NCI-H526 (cell line): ENCODE measurements around the gene FBXL13.
"Not testable (repeated sequence)": the region's sequence is repeated elsewhere in the genome, so short reads cannot be mapped to it uniquely, and the experiment has no call there.

ENCODE experiments used
- DNase-seq, 2 experiments: peaks; one replicate each; lab custom pipeline; 2025; lab: John Stamatoyannopoulos, UW

Gene FBXL13

DNA sequence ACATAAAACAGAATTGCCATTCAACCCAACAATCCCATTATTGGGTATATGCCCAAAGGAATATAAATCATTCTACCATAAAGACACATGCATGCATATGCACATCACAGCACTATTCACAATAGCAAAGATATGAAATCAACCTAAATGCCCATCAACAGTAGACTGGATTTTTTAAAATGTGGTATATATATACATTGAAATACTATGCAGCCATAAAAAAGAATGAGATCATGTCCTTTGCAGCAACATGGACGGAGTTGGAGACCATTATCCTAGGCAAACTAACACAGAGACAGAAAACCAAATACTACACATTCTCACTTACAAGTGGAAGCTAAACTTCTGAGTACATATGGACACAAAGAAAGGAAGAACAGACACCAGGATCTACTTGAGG, 51.0 kb downstream of the FBXL13 start:
- DNase-seq, result not testable (repeated sequence)

DNA sequence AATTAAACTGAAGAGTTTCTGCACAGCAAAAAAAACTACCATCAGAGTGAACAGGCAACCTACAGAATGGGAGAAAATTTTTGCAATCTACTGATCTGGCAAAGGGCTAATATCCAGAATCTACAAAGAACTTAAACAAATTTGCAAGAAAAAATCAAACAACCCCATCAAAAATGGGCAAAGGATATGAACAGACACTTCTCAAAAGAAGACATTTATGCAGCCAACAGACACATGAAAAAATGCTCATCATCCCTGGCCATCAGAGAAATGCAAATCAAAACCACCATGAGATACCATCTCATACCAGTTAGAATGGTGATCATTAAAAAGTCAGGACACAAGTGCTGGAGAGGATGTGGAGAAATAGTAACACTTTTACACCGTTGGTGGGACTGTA, 53.1 kb downstream of the FBXL13 start:
- DNase-seq, result not testable (repeated sequence)

DNA sequence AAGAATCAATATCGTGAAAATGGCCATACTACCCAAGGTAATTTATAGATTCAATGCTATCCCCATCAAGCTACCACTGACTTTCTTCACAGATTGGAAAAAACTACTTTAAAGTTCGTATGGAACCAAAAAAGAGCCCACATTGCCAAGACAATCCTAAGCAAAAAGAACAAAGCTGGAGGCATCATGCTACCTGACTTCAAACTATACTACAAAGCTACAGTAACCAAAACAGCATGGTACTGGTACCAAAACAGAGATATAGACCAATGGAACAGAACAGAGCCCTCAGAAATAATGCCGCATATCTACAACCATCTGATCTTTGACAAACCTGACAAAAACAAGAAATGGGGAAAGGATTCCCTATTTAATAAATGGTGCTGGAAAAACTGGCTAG, 53.7 kb downstream of the FBXL13 start:
- DNase-seq, result not testable (repeated sequence)

DNA sequence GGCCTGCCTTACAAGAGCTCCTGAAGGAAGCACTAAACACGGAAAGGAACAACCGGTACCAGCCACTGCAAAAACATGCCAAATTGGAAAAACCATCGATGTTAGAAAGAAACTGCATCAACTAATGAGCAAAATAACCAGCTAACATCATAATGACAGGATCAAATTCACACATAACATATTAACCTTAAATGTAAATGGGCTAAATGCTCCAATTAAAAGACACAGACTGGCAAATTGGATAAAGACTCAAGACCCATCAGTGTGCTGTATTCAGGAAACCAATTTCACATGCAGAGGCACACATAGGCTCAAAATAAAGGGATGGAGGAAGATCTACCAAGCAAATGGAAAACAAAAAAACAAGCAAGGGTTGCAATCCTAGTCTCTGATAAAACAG, 56.3 kb downstream of the FBXL13 start:
- not testable (repeated sequence) for DNase-seq

DNA sequence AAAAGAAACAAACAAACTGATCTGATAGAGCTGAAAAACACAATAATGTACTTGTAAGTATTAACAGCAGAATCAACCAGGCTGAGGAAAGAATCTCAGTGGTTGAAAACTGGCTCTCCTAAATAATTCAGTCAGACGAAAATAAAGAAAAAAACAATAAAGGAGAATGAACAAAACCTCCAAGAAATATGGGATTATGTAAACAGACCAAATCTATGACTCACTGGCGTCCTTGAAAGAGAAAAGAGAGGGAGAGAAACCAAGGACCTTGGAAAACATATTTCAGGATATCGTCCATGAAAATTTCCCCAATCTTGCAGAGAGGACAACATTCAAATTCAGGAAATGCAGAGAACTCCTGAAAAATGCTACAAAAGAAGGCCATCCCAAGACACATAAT, 62.9 kb downstream of the FBXL13 start:
- no peak for DNase-seq

DNA sequence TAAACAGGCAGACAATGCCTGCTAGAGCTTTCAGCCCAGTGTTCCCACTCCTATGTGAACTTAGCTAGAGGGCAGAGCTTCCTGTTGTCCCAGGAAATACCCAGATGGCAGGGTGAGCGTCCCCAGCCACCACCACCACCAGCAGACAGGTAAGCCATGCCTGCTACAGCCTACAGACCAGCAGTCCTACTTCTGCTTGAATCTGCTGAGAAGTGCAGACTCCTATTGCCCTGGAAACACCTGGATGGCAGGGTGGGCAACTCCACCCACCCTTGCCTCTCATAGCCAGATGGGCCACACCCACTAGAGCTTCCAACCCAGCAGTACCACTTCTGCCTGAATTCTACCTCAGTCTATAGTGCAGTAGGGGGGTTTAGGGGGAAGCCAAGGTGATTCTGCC, 64.4 kb downstream of the FBXL13 start:
- DNase-seq, result no peak

DNA sequence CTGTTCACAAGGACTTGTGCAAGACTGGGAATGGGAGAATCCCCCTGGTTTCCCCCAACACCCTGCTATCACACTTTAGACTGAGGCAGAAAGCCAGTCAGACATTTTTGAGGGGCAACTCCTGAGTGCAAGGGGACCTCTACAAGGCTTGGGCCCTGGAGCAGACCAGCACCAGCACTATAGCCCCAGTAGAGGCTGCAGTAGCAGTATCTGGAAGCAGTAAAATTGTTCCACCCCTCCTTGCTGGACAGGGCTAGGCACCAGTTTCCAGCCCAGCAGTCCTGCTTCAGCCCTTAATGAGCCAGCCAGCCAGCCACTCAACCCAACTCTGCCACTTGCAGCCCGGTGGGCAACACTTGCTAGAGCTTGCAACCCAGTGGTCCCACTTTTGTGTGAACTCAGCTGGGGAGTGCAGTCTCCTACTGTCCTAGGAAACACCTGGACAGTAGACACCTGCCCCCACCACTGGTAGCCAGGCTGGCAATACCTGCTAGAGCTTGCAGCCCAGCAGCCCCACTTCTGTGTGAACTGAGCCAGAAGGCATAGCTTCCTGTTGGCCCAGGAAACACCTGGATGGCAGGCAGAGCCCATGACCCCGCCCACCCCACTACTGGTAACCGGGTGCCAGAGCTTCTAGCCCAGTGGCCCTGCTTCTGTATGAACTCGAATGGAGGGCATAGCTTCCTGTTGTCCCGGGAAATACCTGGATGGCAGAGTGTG, 65.0 kb downstream of the FBXL13 start:
- DNase-seq, result no peak

DNA sequence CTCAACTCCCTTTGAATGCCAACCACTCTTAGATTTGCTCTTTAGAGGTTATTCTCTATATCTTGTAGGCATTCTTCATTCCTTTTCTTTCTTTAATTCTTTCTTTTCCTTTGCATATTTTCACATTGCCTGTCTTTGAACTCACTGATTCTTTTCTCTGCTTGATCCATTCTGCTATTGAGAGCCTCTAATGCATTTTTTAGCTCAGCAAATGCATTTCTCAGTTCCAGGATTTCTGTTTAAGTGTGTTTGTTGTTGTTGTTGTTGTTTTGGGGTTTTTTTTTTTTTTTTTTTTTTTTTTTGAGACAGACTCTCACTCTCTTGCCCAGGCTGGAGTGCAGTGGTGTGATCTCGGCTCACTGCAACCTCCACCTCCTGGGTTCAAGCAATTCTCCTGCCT, 71.6 kb downstream of the FBXL13 start:
- DNase-seq, result no peak

DNA sequence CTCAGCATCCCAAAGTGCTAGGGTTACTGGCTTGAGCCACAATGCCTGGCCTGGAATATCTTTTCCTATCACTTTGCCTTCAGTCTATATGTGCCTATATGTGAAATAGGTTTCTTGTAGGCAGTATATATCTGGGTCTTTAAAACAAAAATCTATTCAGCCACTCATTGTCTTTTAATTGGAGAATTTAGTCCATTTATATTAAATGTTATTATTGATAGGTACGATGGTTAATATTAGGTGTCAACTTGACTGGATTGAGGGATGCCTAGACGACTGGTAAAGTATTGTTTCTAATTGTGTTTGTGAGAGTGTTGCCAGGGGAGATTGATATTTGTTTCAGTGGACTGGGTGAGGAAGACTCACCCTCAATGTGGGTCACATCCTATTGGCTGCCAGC, 73.4 kb downstream of the FBXL13 start:
- DNase-seq, result no peak

DNA sequence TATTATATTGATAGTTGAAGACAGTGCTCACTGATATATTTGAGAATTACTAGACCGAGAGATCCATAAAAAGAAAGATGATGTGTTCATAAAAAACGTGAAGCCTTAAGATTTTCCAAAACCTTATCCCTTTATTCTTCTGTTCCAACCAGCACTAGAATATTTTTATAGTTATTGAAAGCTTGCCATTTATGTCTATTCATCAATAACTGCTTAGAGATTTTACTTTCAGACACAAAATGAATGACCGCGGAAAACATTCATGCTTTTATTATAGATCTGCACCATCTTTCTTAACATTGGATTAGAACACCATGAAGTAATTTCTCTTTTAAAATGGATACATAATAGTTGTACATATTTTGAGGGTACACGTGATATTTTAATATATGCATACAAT, 77.6 kb downstream of the FBXL13 start:
- no peak for DNase-seq

DNA sequence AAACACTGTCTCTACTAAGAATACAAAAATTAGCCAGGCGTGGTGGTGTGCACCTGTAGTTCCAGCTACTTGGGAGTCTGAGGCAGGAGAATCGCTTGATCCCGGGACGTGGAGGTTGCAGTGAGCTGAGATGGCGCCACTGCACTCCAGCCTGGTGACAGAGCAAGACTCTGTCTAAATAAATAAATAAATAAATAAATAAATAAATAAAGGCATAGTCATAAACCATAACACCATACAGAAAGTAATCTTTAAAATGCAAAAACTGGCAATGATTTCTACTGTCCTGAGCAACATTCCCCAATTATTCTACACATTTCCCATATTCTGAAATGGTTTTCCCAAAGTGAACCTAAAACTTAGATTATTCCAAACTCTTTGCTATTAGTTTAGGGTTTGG, 79.0 kb downstream of the FBXL13 start:
- not testable (repeated sequence) for DNase-seq

DNA sequence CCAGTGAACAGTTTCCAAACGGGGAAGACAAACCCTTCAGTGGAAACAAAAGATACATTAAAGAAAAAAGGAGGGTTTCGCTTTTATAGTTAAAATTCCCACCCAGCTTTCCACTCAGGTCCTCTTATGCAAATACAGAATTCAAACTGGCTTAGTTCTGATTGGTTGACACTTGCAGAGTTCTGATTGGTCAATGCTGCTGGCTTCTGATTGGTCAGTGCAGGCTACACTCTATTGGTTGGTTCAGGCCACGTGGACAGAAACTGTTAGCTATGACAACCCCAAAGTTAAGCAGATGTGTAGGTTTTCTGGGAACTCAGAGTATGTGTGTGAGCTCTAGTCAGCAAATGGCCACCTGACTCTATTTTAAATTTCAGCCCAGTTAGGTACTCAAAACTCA, 80.0 kb downstream of the FBXL13 start:
- DNase-seq, result no peak

DNA sequence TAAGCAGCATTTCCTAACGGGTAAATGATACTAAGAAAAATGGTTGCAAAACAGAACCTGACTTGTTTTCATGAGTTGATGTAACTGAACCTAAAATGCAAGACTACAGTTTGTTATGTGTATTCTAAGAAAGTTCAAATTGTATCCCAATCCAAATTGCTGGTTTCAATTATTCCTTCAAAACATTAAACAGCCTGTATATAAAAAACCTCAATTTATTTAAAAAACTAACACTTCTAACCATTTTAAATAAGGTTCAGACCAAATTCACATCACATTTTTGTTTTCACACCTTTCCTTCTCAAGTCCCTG, 80.9 kb downstream of the FBXL13 start:
- no peak for DNase-seq

DNA sequence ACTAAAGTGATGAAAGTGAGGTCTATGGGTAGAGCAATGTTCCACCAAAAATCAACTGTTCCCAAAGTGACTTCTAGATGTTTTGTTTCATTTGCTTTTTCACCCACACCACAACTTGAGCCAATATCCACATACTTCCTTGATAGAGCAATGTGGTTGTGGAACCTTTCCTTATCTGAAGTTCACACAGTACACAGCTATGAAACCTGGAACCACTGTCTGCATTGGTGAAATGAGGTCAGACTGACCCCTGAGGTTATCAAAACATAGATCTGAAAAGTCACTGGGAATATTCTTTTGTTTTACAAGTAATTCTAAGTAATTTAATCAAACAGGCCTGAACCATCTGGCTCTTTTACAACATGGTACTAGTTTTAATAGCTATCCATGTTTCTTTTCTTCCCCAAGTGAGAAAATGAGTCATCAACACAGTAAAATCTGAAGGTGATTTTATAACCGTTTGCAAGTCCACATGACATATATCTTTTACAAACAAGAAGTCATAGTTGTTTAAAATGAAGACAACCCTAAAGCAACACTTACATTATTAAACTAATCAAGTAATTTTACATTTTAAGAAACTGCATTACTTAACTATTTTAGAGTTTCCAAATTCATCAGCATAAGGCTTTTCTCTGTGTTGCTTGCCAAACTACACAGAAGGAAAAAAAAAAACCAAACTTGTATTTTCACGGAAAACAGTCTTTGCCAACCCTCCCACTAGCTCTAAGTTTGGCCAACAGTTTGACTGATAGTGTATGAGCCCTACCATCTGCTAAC, 81.5 kb downstream of the FBXL13 start:
- no peak for DNase-seq

DNA sequence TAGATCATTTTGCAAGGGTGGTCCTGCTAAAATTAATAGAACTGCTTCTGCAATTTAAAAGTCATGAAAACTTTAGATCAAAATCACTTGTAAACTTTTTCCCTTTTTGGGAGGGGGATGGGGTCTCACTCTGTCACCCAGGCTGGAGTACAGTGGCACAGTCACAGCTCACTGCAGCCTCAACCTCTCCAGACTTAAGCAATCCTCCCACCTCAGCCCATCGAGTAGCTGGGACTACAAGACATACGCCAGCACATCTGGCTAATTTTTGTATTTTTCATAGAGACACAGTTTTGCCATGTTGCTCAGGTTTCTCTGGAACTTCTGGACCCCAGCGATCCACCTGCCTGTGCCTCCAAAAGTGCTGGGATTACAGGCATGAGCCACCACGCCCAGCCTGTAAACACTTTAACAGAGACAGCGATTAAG, 82.1 kb downstream of the FBXL13 start:
- DNase-seq, result no peak

DNA sequence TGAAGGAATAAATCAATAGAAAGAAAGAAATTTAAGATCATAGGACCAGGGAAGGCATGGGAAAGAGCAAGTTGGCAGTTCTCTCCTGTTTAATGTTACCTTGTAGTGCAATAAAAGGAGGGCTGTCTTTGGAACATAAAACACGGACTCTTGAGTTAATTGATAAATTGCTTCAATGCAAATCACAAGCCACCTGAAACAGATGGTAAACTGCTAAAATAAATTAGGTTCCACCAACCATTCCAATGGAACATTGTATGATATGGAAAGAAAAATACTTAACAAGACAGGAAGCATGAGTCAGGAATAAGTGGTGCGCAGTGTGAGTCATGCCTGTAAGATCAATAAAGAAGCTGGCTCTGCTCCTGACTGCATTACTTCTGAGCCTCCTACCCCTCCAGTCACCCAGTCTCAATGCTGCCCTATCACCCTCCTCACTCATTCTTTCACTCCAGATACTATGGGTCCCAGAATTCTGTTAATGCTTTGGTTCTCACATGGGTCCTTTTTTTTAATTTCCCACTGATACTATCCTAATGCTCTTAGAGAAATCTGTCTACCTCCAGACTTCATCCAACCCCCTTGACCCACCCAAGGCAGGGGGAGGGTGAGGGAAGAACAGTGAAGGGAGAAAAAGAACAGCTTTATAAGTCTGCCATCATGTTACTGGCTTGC, 82.9 kb downstream of the FBXL13 start:
- no peak for DNase-seq

DNA sequence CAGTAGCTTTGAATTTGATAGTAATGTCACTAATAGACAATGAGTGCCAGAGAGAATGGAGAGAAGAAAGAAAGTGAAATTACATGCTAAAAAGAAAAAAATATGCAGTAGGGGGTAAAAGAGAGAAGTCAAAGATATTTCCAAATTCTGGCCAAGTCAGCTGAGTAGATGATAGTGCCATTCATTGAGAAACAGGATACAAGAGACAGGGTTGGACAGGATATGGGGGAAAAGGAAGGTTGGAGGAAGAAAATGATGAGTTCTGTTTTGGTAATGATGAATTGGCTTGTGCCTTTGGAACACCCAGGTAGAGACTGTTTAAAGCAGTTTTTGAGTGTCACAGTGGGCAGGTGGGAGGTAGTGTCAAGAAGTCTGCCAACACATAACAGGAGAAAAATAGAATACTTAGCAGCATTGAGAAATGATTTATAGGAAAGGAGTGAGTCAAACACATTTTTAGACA, 83.5 kb downstream of the FBXL13 start:
- no peak for DNase-seq

DNA sequence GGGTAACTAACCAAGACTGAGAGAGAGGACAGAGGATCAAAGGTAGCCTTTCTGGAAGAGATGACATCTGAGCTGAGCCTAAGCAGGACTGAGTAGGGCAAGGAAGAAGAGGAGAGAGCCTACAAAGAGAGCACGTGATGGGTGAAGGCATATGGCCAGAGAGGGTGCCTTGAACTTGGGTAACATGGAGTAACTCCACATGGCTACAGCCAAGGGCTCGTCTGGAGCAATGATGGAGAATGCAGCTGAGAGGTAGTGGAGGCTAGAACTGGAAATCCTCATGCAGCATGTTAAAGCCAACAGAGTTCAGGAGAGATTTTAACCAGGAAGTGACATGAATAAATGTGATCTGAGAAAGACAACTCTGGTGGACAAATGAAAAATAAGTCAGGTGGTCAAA, 84.0 kb downstream of the FBXL13 start:
- DNase-seq, result no peak

DNA sequence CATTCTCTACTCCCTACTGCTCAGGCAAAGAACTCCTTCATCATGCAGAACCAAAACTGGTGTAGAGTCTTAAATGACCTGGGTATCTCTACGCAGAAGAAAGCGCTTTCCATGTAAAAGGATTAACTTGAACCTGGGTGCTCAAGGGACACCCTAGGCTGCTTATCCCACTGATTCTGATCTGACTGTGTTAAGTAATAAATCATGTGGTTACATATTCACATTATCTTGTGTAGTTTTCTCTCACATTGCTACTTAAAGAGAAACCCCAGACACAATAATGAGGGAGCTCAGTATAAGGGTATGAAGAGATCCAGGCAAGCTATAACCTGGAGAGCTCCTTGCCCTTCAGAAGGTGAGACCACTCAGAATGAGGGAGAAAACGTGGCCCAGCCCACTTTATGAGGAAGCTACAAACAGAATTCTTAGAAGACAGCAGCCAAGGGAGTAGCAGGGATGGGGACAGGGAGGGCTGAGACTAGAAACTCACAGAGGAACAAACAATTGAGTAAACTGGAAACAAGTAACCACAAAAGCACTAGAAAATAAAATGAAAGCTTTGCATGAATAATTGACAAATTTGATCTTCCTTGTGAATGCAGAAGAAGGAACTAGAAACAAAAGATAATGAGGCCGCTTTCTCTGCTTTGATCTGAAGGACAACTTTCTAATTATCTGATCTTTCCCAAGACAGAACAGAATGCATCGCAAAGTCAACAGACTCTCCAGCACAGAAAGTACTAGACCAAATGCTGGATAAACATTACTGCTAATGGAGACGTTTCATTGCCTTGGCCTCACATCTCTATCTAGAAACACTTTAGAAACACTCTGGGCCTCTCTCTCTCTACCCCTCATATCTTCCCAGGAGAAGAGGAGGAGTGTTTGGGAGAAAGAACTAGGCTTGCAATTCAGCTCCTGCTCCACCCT, 85.7 kb downstream of the FBXL13 start:
- no peak for DNase-seq

DNA sequence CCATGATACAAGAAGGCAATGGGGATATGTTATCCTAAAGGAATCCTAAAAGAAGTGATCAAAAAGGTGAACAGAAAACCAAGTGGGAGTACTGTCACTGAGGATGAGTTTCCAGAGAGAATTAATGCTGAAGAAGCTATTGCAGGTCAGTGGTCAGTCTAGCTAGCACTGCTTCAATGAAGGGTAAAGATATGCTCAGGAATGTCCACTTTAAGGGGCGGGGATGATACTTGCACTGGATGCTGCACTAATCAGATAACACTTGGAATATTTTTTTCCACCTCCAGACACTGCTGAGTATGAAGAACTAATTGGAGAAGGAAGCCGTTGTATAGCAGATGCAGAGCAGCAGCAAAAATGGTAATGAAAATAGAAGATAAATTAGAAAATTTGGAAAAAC, 86.5 kb downstream of the FBXL13 start:
- no peak for DNase-seq

DNA sequence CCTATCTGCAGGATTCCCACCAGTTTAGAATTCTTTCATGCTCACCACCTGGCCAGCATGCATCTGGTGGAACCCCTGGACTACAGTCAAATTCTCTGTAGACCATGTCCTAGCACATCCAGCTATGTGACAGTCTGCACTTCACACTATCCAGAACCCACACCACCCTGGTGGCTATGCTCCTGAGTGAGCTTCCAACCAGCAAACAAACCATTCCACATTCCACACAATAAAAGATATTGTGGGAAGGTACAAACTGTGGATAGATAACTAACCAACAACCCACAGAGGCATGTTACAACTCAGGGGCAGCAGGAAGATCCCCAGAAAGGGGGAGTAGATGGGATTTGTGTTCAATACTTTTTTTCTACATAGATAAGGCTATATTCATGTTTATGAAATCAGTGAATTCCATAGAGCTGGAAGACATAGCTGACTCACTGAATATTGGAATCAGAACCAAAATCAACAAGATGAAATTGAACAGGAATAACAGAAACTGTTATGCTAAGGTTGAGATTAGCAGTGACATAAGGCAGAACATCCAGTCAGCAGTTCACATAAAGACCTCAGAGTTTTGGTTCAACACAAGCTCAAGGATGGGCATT, 89.3 kb downstream of the FBXL13 start:
- DNase-seq, result no peak

DNA sequence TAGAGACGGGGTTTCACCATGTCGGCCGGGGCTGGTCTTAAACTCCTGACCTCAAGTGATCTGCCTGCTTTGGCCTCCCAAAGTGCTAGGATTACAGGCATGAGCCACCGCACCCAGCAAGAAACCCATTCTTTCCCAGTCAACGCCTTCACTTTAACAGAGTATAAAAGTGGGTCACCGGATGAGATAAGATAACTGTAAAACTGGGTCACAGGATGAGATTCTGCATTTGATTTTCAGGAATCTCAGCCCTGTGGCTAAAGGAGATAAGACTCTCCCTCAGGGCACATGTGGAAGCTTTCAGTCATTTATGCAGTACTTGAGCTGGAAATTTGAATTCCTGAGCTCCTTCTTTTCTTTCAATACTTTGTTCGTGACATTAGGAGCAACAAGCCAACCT, 91.0 kb downstream of the FBXL13 start:
- DNase-seq, result no peak
